HepG2 (cell line): ENCODE data around the gene PPFIA3. TPM values are rescaled to one million over a fixed set of nuclear protein-coding genes. Genes with fewer than 3 reads are reported as not detected.

Experiments used
- CENPX ChIP-seq: sonication (generic); formaldehyde crosslinking; IDR thresholded peaks from 2 replicates; pipeline ENCODE4 v1.9.0; 2021; ENCODE audit warnings: mild to moderate bottlenecking, missing genetic modification reagents, moderate library complexity
- HDAC6 ChIP-seq: fragments of 200-600 bp; sonication (generic); IDR thresholded peaks from 2 replicates; pipeline ENCODE4 v1.7.0; 2017; ENCODE audit warnings: mild to moderate bottlenecking, antibody characterized with exemption, low read length, low read depth
- PCBP1 ChIP-seq: fragments of 200-400 bp; formaldehyde crosslinking; IDR thresholded peaks from 2 replicates; pipeline ENCODE4 v1.6.1; 2017; ENCODE audit warnings: mild to moderate bottlenecking, low read depth, low read length, borderline replicate concordance
- ZNF772 ChIP-seq: sonication (generic); formaldehyde crosslinking; IDR thresholded peaks from 2 replicates; pipeline ENCODE4 v1.5.0; 2020; ENCODE audit warnings: mild to moderate bottlenecking, missing genetic modification reagents
- polyA plus RNA-seq, 8 experiments: library from polyadenylated mRNA; depleted of rRNA in 3 of 8; stranded (reverse) in 7 of 8; unstranded in 1 of 8; fragments of >200 nt; fragmentation: Illumina TruSeq in 4 of 8; extraction: Trizol in 4 of 8; gene quantifications; 2 replicates each; pipeline versions ENCODE4 v1.2.1 to v1.2.3, GENCODE V29; 2011 to 2016; ENCODE audit warnings: low read depth in 4 of 8, missing spikeins in 1 of 8, mixed read lengths in 1 of 8; ENCODE audit not compliant: insufficient read depth in 1 of 8
- total RNA-seq, 5 experiments: library from RNA; depleted of rRNA; stranded (reverse); fragments of >200 nt; fragmentation: Illumina TruSeq; extraction: Trizol; gene quantifications; 2 replicates each; pipeline ENCODE4 v1.2.3, GENCODE V29; 2016; ENCODE audit warnings: low read depth in 1 of 5
- TF ChIP-seq, protein P1 (sequence below): sonication (generic); formaldehyde crosslinking; IDR thresholded peaks from 2 replicates; pipeline ENCODE4 v1.4.0; 2020; ENCODE audit warnings: mild to moderate bottlenecking, missing genetic modification reagents, borderline replicate concordance
- TF ChIP-seq, protein P2 (sequence below): sonication (generic); formaldehyde crosslinking; conservative IDR thresholded peaks from 2 replicates; pipeline ENCODE4 v1.4.0; 2020; ENCODE audit warnings: missing genetic modification reagents
- TF ChIP-seq, protein P3 (sequence below): sonication (generic); formaldehyde crosslinking; conservative IDR thresholded peaks from 2 replicates; pipeline ENCODE4 v1.8.0; 2022; ENCODE audit warnings: missing genetic modification reagents
- TF ChIP-seq, protein P4 (sequence below): sonication (generic); formaldehyde crosslinking; IDR thresholded peaks from 2 replicates; pipeline ENCODE4 v1.5.0; 2020; ENCODE audit warnings: mild to moderate bottlenecking, missing genetic modification reagents, borderline replicate concordance
- TF ChIP-seq, protein P5 (sequence below), 2 experiments: sonication (generic) in 1 of 2; formaldehyde crosslinking in 1 of 2; IDR thresholded peaks; 2 replicates each; pipeline versions ENCODE4 v1.4.0 to v1.6.1; 2018 to 2020; ENCODE audit warnings: missing genetic modification reagents in 2 of 2, borderline replicate concordance in 1 of 2, low read depth in 1 of 2, mild to moderate bottlenecking in 1 of 2, missing biosample characterization in 1 of 2
- TF ChIP-seq, protein P6 (sequence below): sonication (generic); formaldehyde crosslinking; IDR thresholded peaks from 2 replicates; pipeline ENCODE4 v1.4.0; 2020; ENCODE audit warnings: mild to moderate bottlenecking, missing genetic modification reagents

PPFIA3 gene
- total and polyA plus RNA-seq, 2 of the 13 experiments (the other 11 are each of a cell fraction or from before 2014, with no cell fraction given): 6.7 to 8.6 TPM

DNA sequence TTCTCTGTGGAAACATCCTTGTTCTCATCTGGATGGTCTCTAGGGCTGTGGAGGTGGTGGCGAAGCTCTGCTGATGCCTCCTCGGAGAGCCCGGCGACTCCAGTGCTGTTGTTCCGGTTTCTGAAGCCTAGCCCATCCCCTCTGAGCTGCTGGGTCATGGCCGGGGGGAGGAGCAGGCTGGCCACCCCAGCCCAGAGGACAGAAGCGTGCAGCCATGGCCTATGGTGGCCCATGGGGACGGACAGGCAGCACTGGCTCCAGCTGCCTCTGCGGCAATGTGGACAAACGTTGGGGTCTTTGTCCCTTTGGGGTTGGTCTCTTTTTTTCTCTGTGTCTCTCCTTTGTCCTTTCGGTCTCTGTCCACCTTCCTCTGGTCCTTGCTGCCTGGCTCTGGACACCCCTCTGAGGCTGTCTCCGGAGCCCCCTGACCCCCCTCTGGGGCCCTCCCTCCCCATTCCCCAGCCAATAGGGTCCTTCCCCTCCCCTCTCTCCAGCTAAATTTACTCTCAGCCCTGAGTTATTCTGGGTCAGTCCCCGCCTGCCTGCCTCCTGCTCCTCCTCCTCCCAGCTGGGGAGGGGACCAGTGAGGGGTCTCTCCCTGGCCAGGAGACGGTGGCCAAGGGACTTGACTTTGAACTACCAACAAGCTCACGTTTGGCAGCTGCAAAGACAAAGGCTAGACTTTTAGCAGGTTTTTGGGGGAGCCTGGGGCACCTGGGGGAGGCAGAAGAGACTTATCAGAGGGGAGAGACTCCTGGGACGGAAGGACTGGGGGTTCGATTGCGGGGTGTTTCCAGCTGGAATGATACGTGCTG is 35.9 kb downstream of the PPFIA3 start, which contains the start of gene HRC (continued):
- TF ChIP-seq, protein P1, sequence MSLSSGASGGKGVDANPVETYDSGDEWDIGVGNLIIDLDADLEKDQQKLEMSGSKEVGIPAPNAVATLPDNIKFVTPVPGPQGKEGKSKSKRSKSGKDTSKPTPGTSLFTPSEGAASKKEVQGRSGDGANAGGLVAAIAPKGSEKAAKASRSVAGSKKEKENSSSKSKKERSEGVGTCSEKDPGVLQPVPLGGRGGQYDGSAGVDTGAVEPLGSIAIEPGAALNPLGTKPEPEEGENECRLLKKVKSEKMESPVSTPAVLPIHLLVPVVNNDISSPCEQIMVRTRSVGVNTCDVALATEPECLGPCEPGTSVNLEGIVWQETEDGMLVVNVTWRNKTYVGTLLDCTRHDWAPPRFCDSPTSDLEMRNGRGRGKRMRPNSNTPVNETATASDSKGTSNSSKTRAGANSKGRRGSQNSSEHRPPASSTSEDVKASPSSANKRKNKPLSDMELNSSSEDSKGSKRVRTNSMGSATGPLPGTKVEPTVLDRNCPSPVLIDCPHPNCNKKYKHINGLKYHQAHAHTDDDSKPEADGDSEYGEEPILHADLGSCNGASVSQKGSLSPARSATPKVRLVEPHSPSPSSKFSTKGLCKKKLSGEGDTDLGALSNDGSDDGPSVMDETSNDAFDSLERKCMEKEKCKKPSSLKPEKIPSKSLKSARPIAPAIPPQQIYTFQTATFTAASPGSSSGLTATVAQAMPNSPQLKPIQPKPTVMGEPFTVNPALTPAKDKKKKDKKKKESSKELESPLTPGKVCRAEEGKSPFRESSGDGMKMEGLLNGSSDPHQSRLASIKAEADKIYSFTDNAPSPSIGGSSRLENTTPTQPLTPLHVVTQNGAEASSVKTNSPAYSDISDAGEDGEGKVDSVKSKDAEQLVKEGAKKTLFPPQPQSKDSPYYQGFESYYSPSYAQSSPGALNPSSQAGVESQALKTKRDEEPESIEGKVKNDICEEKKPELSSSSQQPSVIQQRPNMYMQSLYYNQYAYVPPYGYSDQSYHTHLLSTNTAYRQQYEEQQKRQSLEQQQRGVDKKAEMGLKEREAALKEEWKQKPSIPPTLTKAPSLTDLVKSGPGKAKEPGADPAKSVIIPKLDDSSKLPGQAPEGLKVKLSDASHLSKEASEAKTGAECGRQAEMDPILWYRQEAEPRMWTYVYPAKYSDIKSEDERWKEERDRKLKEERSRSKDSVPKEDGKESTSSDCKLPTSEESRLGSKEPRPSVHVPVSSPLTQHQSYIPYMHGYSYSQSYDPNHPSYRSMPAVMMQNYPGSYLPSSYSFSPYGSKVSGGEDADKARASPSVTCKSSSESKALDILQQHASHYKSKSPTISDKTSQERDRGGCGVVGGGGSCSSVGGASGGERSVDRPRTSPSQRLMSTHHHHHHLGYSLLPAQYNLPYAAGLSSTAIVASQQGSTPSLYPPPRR: peak; percentile 26; the same call in 1 of the 2 replicates
- TF ChIP-seq HDAC6 (no peak), CENPX (CRISPR knock-in tag) (no peak), ZNF772 (CRISPR knock-in tag) (no peak), PCBP1 (no peak)
- TF ChIP-seq, protein P2, sequence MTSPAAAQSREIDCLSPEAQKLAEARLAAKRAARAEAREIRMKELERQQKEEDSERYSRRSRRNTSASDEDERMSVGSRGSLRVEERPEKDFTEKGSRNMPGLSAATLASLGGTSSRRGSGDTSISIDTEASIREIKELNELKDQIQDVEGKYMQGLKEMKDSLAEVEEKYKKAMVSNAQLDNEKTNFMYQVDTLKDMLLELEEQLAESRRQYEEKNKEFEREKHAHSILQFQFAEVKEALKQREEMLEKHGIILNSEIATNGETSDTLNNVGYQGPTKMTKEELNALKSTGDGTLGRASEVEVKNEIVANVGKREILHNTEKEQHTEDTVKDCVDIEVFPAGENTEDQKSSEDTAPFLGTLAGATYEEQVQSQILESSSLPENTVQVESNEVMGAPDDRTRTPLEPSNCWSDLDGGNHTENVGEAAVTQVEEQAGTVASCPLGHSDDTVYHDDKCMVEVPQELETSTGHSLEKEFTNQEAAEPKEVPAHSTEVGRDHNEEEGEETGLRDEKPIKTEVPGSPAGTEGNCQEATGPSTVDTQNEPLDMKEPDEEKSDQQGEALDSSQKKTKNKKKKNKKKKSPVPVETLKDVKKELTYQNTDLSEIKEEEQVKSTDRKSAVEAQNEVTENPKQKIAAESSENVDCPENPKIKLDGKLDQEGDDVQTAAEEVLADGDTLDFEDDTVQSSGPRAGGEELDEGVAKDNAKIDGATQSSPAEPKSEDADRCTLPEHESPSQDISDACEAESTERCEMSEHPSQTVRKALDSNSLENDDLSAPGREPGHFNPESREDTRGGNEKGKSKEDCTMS (CRISPR knock-in tag): no peak
- TF ChIP-seq, protein P3, sequence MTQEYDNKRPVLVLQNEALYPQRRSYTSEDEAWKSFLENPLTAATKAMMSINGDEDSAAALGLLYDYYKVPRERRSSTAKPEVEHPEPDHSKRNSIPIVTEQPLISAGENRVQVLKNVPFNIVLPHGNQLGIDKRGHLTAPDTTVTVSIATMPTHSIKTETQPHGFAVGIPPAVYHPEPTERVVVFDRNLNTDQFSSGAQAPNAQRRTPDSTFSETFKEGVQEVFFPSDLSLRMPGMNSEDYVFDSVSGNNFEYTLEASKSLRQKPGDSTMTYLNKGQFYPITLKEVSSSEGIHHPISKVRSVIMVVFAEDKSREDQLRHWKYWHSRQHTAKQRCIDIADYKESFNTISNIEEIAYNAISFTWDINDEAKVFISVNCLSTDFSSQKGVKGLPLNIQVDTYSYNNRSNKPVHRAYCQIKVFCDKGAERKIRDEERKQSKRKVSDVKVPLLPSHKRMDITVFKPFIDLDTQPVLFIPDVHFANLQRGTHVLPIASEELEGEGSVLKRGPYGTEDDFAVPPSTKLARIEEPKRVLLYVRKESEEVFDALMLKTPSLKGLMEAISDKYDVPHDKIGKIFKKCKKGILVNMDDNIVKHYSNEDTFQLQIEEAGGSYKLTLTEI (CRISPR knock-in tag): no peak
- TF ChIP-seq, protein P4, sequence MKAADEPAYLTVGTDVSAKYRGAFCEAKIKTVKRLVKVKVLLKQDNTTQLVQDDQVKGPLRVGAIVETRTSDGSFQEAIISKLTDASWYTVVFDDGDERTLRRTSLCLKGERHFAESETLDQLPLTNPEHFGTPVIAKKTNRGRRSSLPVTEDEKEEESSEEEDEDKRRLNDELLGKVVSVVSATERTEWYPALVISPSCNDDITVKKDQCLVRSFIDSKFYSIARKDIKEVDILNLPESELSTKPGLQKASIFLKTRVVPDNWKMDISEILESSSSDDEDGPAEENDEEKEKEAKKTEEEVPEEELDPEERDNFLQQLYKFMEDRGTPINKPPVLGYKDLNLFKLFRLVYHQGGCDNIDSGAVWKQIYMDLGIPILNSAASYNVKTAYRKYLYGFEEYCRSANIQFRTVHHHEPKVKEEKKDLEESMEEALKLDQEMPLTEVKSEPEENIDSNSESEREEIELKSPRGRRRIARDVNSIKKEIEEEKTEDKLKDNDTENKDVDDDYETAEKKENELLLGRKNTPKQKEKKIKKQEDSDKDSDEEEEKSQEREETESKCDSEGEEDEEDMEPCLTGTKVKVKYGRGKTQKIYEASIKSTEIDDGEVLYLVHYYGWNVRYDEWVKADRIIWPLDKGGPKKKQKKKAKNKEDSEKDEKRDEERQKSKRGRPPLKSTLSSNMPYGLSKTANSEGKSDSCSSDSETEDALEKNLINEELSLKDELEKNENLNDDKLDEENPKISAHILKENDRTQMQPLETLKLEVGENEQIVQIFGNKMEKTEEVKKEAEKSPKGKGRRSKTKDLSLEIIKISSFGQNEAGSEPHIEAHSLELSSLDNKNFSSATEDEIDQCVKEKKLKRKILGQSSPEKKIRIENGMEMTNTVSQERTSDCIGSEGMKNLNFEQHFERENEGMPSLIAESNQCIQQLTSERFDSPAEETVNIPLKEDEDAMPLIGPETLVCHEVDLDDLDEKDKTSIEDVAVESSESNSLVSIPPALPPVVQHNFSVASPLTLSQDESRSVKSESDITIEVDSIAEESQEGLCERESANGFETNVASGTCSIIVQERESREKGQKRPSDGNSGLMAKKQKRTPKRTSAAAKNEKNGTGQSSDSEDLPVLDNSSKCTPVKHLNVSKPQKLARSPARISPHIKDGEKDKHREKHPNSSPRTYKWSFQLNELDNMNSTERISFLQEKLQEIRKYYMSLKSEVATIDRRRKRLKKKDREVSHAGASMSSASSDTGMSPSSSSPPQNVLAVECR (CRISPR knock-in tag): peak; percentile 43; the same call in 1 of the 2 replicates
- TF ChIP-seq, protein P5, sequence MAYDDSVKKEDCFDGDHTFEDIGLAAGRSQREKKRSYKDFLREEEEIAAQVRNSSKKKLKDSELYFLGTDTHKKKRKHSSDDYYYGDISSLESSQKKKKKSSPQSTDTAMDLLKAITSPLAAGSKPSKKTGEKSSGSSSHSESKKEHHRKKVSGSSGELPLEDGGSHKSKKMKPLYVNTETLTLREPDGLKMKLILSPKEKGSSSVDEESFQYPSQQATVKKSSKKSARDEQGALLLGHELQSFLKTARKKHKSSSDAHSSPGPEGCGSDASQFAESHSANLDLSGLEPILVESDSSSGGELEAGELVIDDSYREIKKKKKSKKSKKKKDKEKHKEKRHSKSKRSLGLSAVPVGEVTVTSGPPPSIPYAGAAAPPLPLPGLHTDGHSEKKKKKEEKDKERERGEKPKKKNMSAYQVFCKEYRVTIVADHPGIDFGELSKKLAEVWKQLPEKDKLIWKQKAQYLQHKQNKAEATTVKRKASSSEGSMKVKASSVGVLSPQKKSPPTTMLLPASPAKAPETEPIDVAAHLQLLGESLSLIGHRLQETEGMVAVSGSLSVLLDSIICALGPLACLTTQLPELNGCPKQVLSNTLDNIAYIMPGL (CRISPR knock-in tag; IDR thresholded peaks at IDR 0.05; ENCODE audit: borderline replicate concordance in 1 of 2, low read depth in 1 of 2): 0 out of 4 replicates have a peak, but pooled peaks of 1 of the 2 experiments have one; percentile 24
- TF ChIP-seq, protein P6, sequence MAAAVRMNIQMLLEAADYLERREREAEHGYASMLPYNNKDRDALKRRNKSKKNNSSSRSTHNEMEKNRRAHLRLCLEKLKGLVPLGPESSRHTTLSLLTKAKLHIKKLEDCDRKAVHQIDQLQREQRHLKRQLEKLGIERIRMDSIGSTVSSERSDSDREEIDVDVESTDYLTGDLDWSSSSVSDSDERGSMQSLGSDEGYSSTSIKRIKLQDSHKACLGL: no peak
